Endothelial cell of umbilical vein (primary cell): ENCODE results near the gene SWAP70. TPM values are rescaled to one million over a fixed set of nuclear protein-coding genes. Genes with fewer than 3 reads are reported as not detected.

ENCODE experiments used
- BruUV-seq: library from RNA; stranded (reverse); fragments of 400-500 nt; replicated peaks from 2 replicates; lab custom pipeline; 2021; lab: Mats Ljungman, UMichigan
- CTCF ChIA-PET: fragments of 300-600, 350-600 bp; sonication (Branson Sonifier 250); formaldehyde crosslinking; loops from one replicate; lab custom pipeline; 2021; ENCODE audit warnings: antibody characterized with exemption, inconsistent platforms; lab: Charles Lee
- POLR2A ChIA-PET: fragments of 300-600, 350-600 bp; sonication (Branson Sonifier 250); formaldehyde crosslinking; loops from one replicate; lab custom pipeline; 2021; ENCODE audit warnings: antibody characterized with exemption, inconsistent platforms; lab: Charles Lee
- DNase-seq: peaks from one replicate; pipeline ENCODE4 v3.0.0-alpha.2; 2011; ENCODE audit warnings: low read depth, low spot score
- FAIRE-seq: peaks from 2 replicates; lab custom pipeline; 2011; peaks lifted over from hg19 to GRCh38; lab: Jason Lieb, UNC
- H2AFZ ChIP-seq: 2 replicates; pipeline ENCODE4 v1.6.0; 2012; ENCODE audit warnings: low read depth, low read length, control low read depth, inconsistent platforms
- H3K27ac ChIP-seq: 2 replicates; pipeline ENCODE4 v1.5.1; 2011; ENCODE audit warnings: low read depth, mild to moderate bottlenecking, control low read depth, low read length, moderate library complexity; ENCODE audit not compliant: insufficient read depth
- H3K27me3 ChIP-seq, 2 experiments: 2 replicates each; pipeline versions ENCODE4 v1.6.0 to v1.6.1; 2011; ENCODE audit warnings: low read length in 2 of 2, mixed read lengths in 1 of 2; ENCODE audit not compliant: control insufficient read depth in 2 of 2, insufficient read depth in 2 of 2
- H3K36me3 ChIP-seq, 2 experiments: 2 replicates in 1 of 2; 3 replicates in 1 of 2; pipeline ENCODE4 v1.5.1; 2011; ENCODE audit warnings: low read length in 2 of 2, mild to moderate bottlenecking in 1 of 2, moderate library complexity in 1 of 2; ENCODE audit not compliant: control insufficient read depth in 2 of 2, insufficient read depth in 2 of 2; ENCODE audit errors: extremely low read depth in 1 of 2
- H3K4me1 ChIP-seq: 3 replicates; pipeline ENCODE4 v1.5.1; 2011; ENCODE audit warnings: mild to moderate bottlenecking, low read length; ENCODE audit not compliant: control insufficient read depth, insufficient read depth; ENCODE audit errors: extremely low read depth
- H3K4me2 ChIP-seq: 2 replicates; pipeline ENCODE4 v1.6.1; 2011; ENCODE audit warnings: low read length, control low read depth, mixed read lengths; ENCODE audit not compliant: insufficient read depth
- H3K4me3 ChIP-seq, 3 experiments: fragments of 200-600 bp in 1 of 3; sonication (generic), shearing (Covaris generic) in 1 of 3; replicated peaks in 1 of 3; 2 replicates each; pipeline ENCODE4 v1.5.1; 2011 to 2016; ENCODE audit warnings: control low read depth in 3 of 3, low read length in 3 of 3, mild to moderate bottlenecking in 2 of 3, inconsistent platforms in 1 of 3, low read depth in 1 of 3, moderate library complexity in 1 of 3; ENCODE audit not compliant: insufficient read depth in 1 of 3
- H3K79me2 ChIP-seq: 2 replicates; pipeline ENCODE4 v1.6.0; 2012; ENCODE audit warnings: low read length, inconsistent platforms; ENCODE audit not compliant: control insufficient read depth, insufficient read depth
- H3K9ac ChIP-seq: replicated peaks from 2 replicates; pipeline ENCODE3; 2011; ENCODE audit warnings: low read length, control low read depth; ENCODE audit not compliant: insufficient read depth; ENCODE audit errors: extremely low read depth
- H3K9me1 ChIP-seq: replicated peaks from 3 replicates; pipeline ENCODE4 v1.6.0; 2011; ENCODE audit warnings: mild to moderate bottlenecking, low read length; ENCODE audit not compliant: control insufficient read depth, insufficient read depth; ENCODE audit errors: extremely low read depth
- H3K9me3 ChIP-seq: replicated peaks from 2 replicates; pipeline ENCODE4 v1.5.1; 2012; ENCODE audit warnings: low read length, inconsistent platforms; ENCODE audit not compliant: control insufficient read depth, insufficient read depth
- H4K20me1 ChIP-seq: replicated peaks from 2 replicates; pipeline ENCODE3; 2011; ENCODE audit warnings: mild to moderate bottlenecking, low read length; ENCODE audit not compliant: control insufficient read depth, insufficient read depth; ENCODE audit errors: extremely low read depth
- CTCF ChIP-seq, 2 donors: IDR thresholded peaks; 1 replicate in 1 of 2; 2 replicates in 1 of 2; pipeline ENCODE4 v1.5.1; 2011; ENCODE audit warnings: low read length in 2 of 2, mild to moderate bottlenecking in 2 of 2, moderate library complexity in 2 of 2, control low read depth in 1 of 2, inconsistent platforms in 1 of 2, low read depth in 1 of 2; ENCODE audit not compliant: insufficient read depth in 1 of 2; ENCODE audit errors: extremely low read depth in 1 of 2
- EZH2 ChIP-seq: IDR thresholded peaks from 2 replicates; pipeline ENCODE4 v1.6.1; 2012; ENCODE audit warnings: borderline replicate concordance, low read depth, mild to moderate bottlenecking, moderate library complexity, low read length, inconsistent platforms; ENCODE audit not compliant: severe bottlenecking
- FOS ChIP-seq: IDR thresholded peaks from 2 replicates; pipeline ENCODE4 v1.6.1; 2011; ENCODE audit warnings: mild to moderate bottlenecking, low read length, moderate library complexity, borderline replicate concordance; ENCODE audit not compliant: insufficient read depth
- GATA2 ChIP-seq: IDR thresholded peaks from 2 replicates; pipeline ENCODE4 v1.7.0; 2011; ENCODE audit warnings: low read depth, mild to moderate bottlenecking, moderate library complexity, mixed read lengths, low read length; ENCODE audit not compliant: insufficient read length, insufficient read depth
- JUN ChIP-seq: IDR thresholded peaks from 2 replicates; pipeline ENCODE4 v1.6.1; 2011; ENCODE audit warnings: borderline replicate concordance, low read depth; ENCODE audit not compliant: insufficient read length, insufficient read depth
- MAX ChIP-seq: IDR thresholded peaks from 2 replicates; pipeline ENCODE4 v1.6.1; 2011; ENCODE audit not compliant: insufficient read depth, insufficient read length
- MYC ChIP-seq: IDR thresholded peaks from one replicate; pipeline ENCODE4 v1.6.1; 2011; ENCODE audit warnings: mild to moderate bottlenecking, low read depth, low read length
- POLR2A ChIP-seq: IDR thresholded peaks from 2 replicates; pipeline ENCODE4 v1.6.1; 2012; ENCODE audit warnings: low read depth, mild to moderate bottlenecking, control low read depth, low read length
- POLR2AphosphoS5 ChIP-seq: IDR thresholded peaks from 2 replicates; pipeline ENCODE4 v1.6.1; 2012; ENCODE audit warnings: low read depth, mild to moderate bottlenecking, control low read depth, low read length, moderate library complexity; ENCODE audit not compliant: insufficient read depth
- dilution Hi-C: fragments of 300-500 bp; cut with MboI; formaldehyde crosslinking; loops from one replicate; pipeline ENCODE4 v1.15.0; 2019; ENCODE audit warnings: low sequenced_read_pairs; ENCODE audit not compliant: extremely low pct_ligation_motif_present
- intact Hi-C: fragments of 100-400 bp; cut with micrococcal nuclease; formaldehyde crosslinking; loops from one replicate; pipeline ENCODE4 v1.10.0; 2022
- polyA plus RNA-seq, 4 experiments: library from polyadenylated mRNA; depleted of rRNA in 3 of 4; stranded (reverse) in 3 of 4; unstranded in 1 of 4; fragments of >200 nt; gene quantifications; 2 replicates each; pipeline versions ENCODE4 v1.2.1 to v1.2.3, GENCODE V29; 2011 to 2012; ENCODE audit warnings: missing spikeins in 1 of 4
- total RNA-seq: library from RNA; stranded (reverse); gene quantifications from 2 replicates; pipeline ENCODE4 v1.2.3, GENCODE V29; 2021

The SWAP70 gene
- total and polyA plus RNA-seq, 2 donors (not counting 3 experiments of a cell fraction or from before 2014, with no cell fraction given) = 52.5 to 165 TPM

GRCh38 chr11:9633679-9634078, 30.2 kb upstream of the SWAP70 start:
- no TSS peak for BruUV-seq
- POLR2A ChIA-PET = no interaction called here

More at GRCh38 chr11:9633679-9634078, 30.2 kb upstream of the SWAP70 start:
- Histone ChIP-seq H3K27me3 (no peaks in the 10 kb centered on the region), H3K79me2 (no peaks in the 10 kb centered on the region), H3K9me1 (no peaks in the 10 kb centered on the region), H2AFZ (no peak overlapping the region), H3K4me3 (no peak overlapping the region), H3K9me3 (no peaks in the 10 kb centered on the region), H3K4me2 (no peak overlapping the region), H3K36me3 (no peaks in the 10 kb centered on the region), H3K4me1 (peaks cover 2% of the 10 kb centered on the region), H3K9ac (no peak overlapping the region), H3K27ac (no peak overlapping the region), H4K20me1 (no peaks in the 10 kb centered on the region)
- CTCF ChIA-PET = interaction anchor here (1.6 kb wide), 1 partner anchor 9 kb away, joined by 4 read pairs; no protein-coding TSS in a partner anchor
- intact Hi-C loops = no loop called here
- dilution Hi-C loops = no loop called here
- TF ChIP-seq CTCF (IDR thresholded peaks at IDR 0.05; ENCODE audit: extremely low read depth in 1 of 2, insufficient read depth in 1 of 2, low read depth in 1 of 2, low read length in 2 of 2) = no peak
- no peak for TF ChIP-seq EZH2
- no peak for TF ChIP-seq POLR2A
- no peak for TF ChIP-seq MYC
- TF ChIP-seq MAX = no peak
- TF ChIP-seq JUN = no peak
- no peak for TF ChIP-seq POLR2AphosphoS5
- TF ChIP-seq GATA2 = no peak
- no peak for TF ChIP-seq FOS
- no peak for DNase-seq
- FAIRE-seq = no peak
